ENCODE results near the gene METTL9. TPM values are rescaled to one million over a fixed set of nuclear protein-coding genes. Genes with fewer than 3 reads are reported as not detected.

METTL9 gene
- total RNA-seq (2016; rRNA removed; fragmentation: Illumina TruSeq; extraction: Trizol) (175 and 204 TPM in 2 replicates), polyA plus RNA-seq (2011; rRNA removed) (96.9 and 123 TPM in 2 replicates), polyA minus RNA-seq (2011; rRNA and poly(A)+ RNA removed; ENCODE audit: low replicate concordance) (23.0 and 41.2 TPM in 2 replicates), Bru-seq, nascent RNA (percentile 84 among the genes with signal in this experiment), BruChase-seq, experiment 1, labeled RNA remaining after a 6-hour chase (percentile 82 among the genes with signal in this experiment), BruChase-seq, experiment 2, labeled RNA remaining after a 2-hour chase (percentile 72 among the genes with signal in this experiment)
- 260 and 296 TPM in 2 replicates for total RNA-seq (2016; cell fraction: cytosol; rRNA removed; fragmentation: Illumina TruSeq; extraction: Trizol; ENCODE audit: low read depth)
- 189 and 192 TPM in 2 replicates for total RNA-seq (2016; cell fraction: insoluble cytoplasmic fraction; rRNA removed; fragmentation: Illumina TruSeq; extraction: Trizol)
- total RNA-seq (2016; cell fraction: membrane; rRNA removed; fragmentation: Illumina TruSeq; extraction: Trizol): 531 and 570 TPM in 2 replicates
- 102 and 120 TPM in 2 replicates for total RNA-seq (2016; cell fraction: nucleus; rRNA removed; fragmentation: Illumina TruSeq; extraction: Trizol)
- 57.9 and 89.7 TPM in 2 replicates for polyA plus RNA-seq (2011; cell fraction: cytosol; rRNA removed)
- polyA plus RNA-seq (2011; cell fraction: nucleus; rRNA removed): 22.0 and 27.5 TPM in 2 replicates
- polyA plus RNA-seq (2012): 128 and 134 TPM in 2 replicates
- polyA plus RNA-seq (2016; cell fraction: cytosol; fragmentation: Illumina TruSeq; extraction: Trizol; ENCODE audit: low read depth): 385 and 459 TPM in 2 replicates
- 218 and 221 TPM in 2 replicates for polyA plus RNA-seq (2016; cell fraction: insoluble cytoplasmic fraction; fragmentation: Illumina TruSeq; extraction: Trizol; ENCODE audit: low read depth)
- polyA plus RNA-seq (2016; cell fraction: membrane; fragmentation: Illumina TruSeq; extraction: Trizol; ENCODE audit: low read depth): 534 and 554 TPM in 2 replicates
- polyA plus RNA-seq (2016; cell fraction: nucleus; fragmentation: Illumina TruSeq; extraction: Trizol; ENCODE audit: insufficient read depth, low read depth): 143 and 144 TPM in 2 replicates
- polyA minus RNA-seq (2011; cell fraction: cytosol; rRNA and poly(A)+ RNA removed): 66.7 and 68.9 TPM in 2 replicates
- polyA minus RNA-seq (2011; cell fraction: nucleus; rRNA and poly(A)+ RNA removed): 50.9 and 56.4 TPM in 2 replicates
- long read RNA-seq, experiment 1, full-length matches to known transcripts: 241 of 282 reads
- long read RNA-seq, experiment 1, partial matches to known transcripts: 15 of 282 reads
- long read RNA-seq, experiment 1, other reads (novel, unspliced or antisense): 26 of 282 reads
- long read RNA-seq, experiment 2, full-length matches to known transcripts: 184 of 253 reads
- long read RNA-seq, experiment 2, partial matches to known transcripts: 43 of 253 reads
- long read RNA-seq, experiment 2, other reads (novel, unspliced or antisense): 26 of 253 reads

- peak within 1 kb of the TSS; percentile 90 for H3K9ac ChIP-seq (ENCODE audit: insufficient read depth, low read depth, low read length)
- in situ Hi-C loops (cut with HindIII; ENCODE audit: extremely low pct_ligation_motif_present, low pct_unique_long_range_greater_than_20kb): loop anchor here (5.0 to 10.0 kb wide), 2 partner anchors 38 to 75 kb away; no protein-coding TSS in a partner anchor
- peak within 1 kb of the TSS; percentile 87 for H3K4me2 ChIP-seq (ENCODE audit: low read depth, low read length)
- DNase-seq (ENCODE audit: low spot score) (peak; percentile 94), ATAC-seq (peak; percentile 93), FAIRE-seq (no peak)
- H4K20me1 ChIP-seq (ENCODE audit: insufficient read depth, low read length): peaks cover 18% of the 10 kb centered on the region; the same call in 1 of the 2 replicates
- intact Hi-C loops (cut with micrococcal nuclease; ENCODE audit: unreplicated experiment): loop anchor here (1.0 kb wide), 1 partner anchor 39 kb away; no protein-coding TSS in a partner anchor
- H3K4me3 ChIP-seq (replicated peaks in 1 of 3; ENCODE audit: insufficient read depth in 1 of 3, low read depth in 2 of 3, low read length in 3 of 3): peak within 1 kb of the TSS; percentile 79 to 99 (median 95)
- POLR2A ChIA-PET: interaction anchor here (0.6 to 1.0 kb wide), 3 partner anchors 9 to 39 kb away, joined by 3 to 4 read pairs (median 3); no protein-coding TSS in a partner anchor
- no peaks in the 10 kb centered on the region for H3K9me3 ChIP-seq (ENCODE audit: low read length)
- peaks cover 0 to 3% of the 10 kb centered on the region in 2 experiments; a peak in 1 of 5 replicates for H3K27me3 ChIP-seq (ENCODE audit: control insufficient read depth in 1 of 2, insufficient read depth in 2 of 2, low read length in 2 of 2)
- H3K36me3 ChIP-seq (replicated peaks in 1 of 2; ENCODE audit: control insufficient read depth in 1 of 2, insufficient read depth in 2 of 2, low read length in 2 of 2): no peaks in the 10 kb centered on the region
- CTCF ChIA-PET (ENCODE audit: low intra/inter-chr PET ratio, low total read pairs): no interaction called here
- BruUV-seq (replicated peaks): no TSS peak
- peak within 1 kb of the TSS; percentile 85 for H2AFZ ChIP-seq (ENCODE audit: low read length)
- H3K27ac ChIP-seq (ENCODE audit: extremely low read length, insufficient read depth, low read length): peak within 1 kb of the TSS; percentile 92
- peaks cover 44% of the 10 kb centered on the region for H3K79me2 ChIP-seq (ENCODE audit: insufficient read depth, low read length)
- H3K4me1 ChIP-seq (ENCODE audit: insufficient read depth, low read length): peaks cover 62% of the 10 kb centered on the region
- under 1% methylated on average over 50 of the region's 100 CpGs for WGBS (ENCODE audit: low lambda C conversion rate)
- TF ChIP-seq ZFP36L2 (CRISPR knock-in tag; IDR thresholded peaks at IDR 0.05) (no peak), ZNF878 (CRISPR knock-in tag; IDR thresholded peaks at IDR 0.05) (peak; percentile 98), EP300 (IDR thresholded peaks at IDR 0.05; ENCODE audit: low read depth in 2 of 2, low read length in 2 of 2) (peak; percentile 77 to 83), EP300 (CRISPR knock-in tag; IDR thresholded peaks at IDR 0.05; ENCODE audit: borderline replicate concordance) (peak; percentile 84), PAX8 (CRISPR knock-in tag; IDR thresholded peaks at IDR 0.05; ENCODE audit: borderline replicate concordance) (no peak; the same call in none of the 2 replicates), POLR2G (IDR thresholded peaks at IDR 0.05; ENCODE audit: low read depth, low read length) (peak; percentile 98), FOXC1 (CRISPR knock-in tag; IDR thresholded peaks at IDR 0.05; ENCODE audit: borderline replicate concordance) (peak; percentile 95), TSC22D2 (CRISPR knock-in tag; IDR thresholded peaks at IDR 0.05; ENCODE audit: borderline replicate concordance) (peak; percentile 96; the same call in 1 of the 2 replicates), NCOR1 (IDR thresholded peaks at IDR 0.05; ENCODE audit: borderline replicate concordance, low read length) (peak; percentile 69; the same call in 1 of the 2 replicates), SALL2 (CRISPR knock-in tag; IDR thresholded peaks at IDR 0.05) (peak; percentile 97; the same call in 1 of the 2 replicates)
- TF ChIP-seq, protein P1, sequence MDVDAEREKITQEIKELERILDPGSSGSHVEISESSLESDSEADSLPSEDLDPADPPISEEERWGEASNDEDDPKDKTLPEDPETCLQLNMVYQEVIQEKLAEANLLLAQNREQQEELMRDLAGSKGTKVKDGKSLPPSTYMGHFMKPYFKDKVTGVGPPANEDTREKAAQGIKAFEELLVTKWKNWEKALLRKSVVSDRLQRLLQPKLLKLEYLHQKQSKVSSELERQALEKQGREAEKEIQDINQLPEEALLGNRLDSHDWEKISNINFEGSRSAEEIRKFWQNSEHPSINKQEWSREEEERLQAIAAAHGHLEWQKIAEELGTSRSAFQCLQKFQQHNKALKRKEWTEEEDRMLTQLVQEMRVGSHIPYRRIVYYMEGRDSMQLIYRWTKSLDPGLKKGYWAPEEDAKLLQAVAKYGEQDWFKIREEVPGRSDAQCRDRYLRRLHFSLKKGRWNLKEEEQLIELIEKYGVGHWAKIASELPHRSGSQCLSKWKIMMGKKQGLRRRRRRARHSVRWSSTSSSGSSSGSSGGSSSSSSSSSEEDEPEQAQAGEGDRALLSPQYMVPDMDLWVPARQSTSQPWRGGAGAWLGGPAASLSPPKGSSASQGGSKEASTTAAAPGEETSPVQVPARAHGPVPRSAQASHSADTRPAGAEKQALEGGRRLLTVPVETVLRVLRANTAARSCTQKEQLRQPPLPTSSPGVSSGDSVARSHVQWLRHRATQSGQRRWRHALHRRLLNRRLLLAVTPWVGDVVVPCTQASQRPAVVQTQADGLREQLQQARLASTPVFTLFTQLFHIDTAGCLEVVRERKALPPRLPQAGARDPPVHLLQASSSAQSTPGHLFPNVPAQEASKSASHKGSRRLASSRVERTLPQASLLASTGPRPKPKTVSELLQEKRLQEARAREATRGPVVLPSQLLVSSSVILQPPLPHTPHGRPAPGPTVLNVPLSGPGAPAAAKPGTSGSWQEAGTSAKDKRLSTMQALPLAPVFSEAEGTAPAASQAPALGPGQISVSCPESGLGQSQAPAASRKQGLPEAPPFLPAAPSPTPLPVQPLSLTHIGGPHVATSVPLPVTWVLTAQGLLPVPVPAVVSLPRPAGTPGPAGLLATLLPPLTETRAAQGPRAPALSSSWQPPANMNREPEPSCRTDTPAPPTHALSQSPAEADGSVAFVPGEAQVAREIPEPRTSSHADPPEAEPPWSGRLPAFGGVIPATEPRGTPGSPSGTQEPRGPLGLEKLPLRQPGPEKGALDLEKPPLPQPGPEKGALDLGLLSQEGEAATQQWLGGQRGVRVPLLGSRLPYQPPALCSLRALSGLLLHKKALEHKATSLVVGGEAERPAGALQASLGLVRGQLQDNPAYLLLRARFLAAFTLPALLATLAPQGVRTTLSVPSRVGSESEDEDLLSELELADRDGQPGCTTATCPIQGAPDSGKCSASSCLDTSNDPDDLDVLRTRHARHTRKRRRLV (CRISPR knock-in tag; IDR thresholded peaks at IDR 0.05): peak; percentile 92; the same call in 1 of the 2 replicates
These were observed at the start of gene METTL9 for GRCh38 chr16:21599122-21600030. METTL9 (plus strand) TSS chr16:21599577; CDS start chr16:21599734, 157 bp downstream.

All from HepG2 (cell line).